Psoas muscle (tissue), 8 donors: ENCODE measurements around the gene OR2AP1. TPM values are rescaled to one million over a fixed set of nuclear protein-coding genes. Genes with fewer than 3 reads are reported as not detected.
"Not testable (repeated sequence)": the region's sequence is repeated elsewhere in the genome, so short reads cannot be mapped to it uniquely, and the experiment has no call there.

Experiments used
- ATAC-seq, 4 donors: fragments of 200-7000 bp; cut with Tn5 transposase; one replicate each; pipeline ENCODE4 v1.9.1; 2020; ENCODE audit warnings: moderate library complexity in 3 of 4, mild to moderate bottlenecking in 2 of 4
- DNase-seq, 2 donors: peaks; one replicate each; pipeline ENCODE4 v3.0.0-alpha.2; 2020
- H3K27ac ChIP-seq: fragments of 200-600 bp; one replicate; pipeline ENCODE4 v1.8.0; 2022
- H3K27me3 ChIP-seq, 3 donors: fragments of 200-600 bp in 1 of 3; one replicate each; pipeline versions ENCODE4 v1.6.1 to v1.8.0; 2013 to 2022; ENCODE audit warnings: low read length in 2 of 3, mild to moderate bottlenecking in 2 of 3, moderate library complexity in 1 of 3; ENCODE audit not compliant: insufficient read depth in 3 of 3
- H3K36me3 ChIP-seq, 2 donors: fragments of 200-600 bp in 1 of 2; one replicate each; pipeline versions ENCODE4 v1.6.1 to v1.8.0; 2013 to 2022; ENCODE audit warnings: low read depth in 1 of 2, mild to moderate bottlenecking in 1 of 2, moderate library complexity in 1 of 2; ENCODE audit not compliant: insufficient read depth in 1 of 2
- H3K4me1 ChIP-seq: fragments of 200-600 bp; one replicate; pipeline ENCODE4 v1.8.0; 2022
- H3K4me3 ChIP-seq: fragments of 200-600 bp; one replicate; pipeline ENCODE4 v1.8.0; 2022; ENCODE audit warnings: mild to moderate bottlenecking
- H3K9me3 ChIP-seq: fragments of 200-600 bp; one replicate; pipeline ENCODE4 v1.8.0; 2022
- WGBS, 3 donors: extraction: QIAGEN DNeasy Blood & Tissue Kit; methylation state at CpG; one replicate each; pipeline versions ENCODE4 v1.1.6 to v1.1.7; 2013; 5-methylcytosine and 5-hydroxymethylcytosine counted together
- intact Hi-C, 2 donors: fragments of 100-400 bp; cut with DNase I; formaldehyde crosslinking; loops; one replicate each; pipeline versions ENCODE4 v1.11.0 to v1.14.2; 2022
- polyA plus RNA-seq, 3 donors: library from polyadenylated mRNA; stranded (reverse); fragments of 200-250 nt; gene quantifications; one replicate each; pipeline ENCODE4 v1.2.3, GENCODE V29; 2013
- total RNA-seq, 4 donors: library from RNA; stranded (reverse); fragmentation: NEBNext Ultra II Directional in 2 of 4; extraction: Animal tissue kit (Norgen Biotek cat#: 25700) in 2 of 4; gene quantifications; one replicate each; pipeline versions ENCODE4 v1.2.1 to v1.2.4, GENCODE V29; 2021 to 2023
- TF ChIP-seq, protein P1 (sequence below): fragments of 200-600 bp; IDR thresholded peaks from one replicate; pipeline ENCODE4 v1.8.0; 2022; ENCODE audit warnings: antibody characterized with exemption
- donor health status: healthy with polysubstance abuse.
- donor health status: DM: no; HTN: no; CAD: no; lungs with moderate emphysema.
- donor health status: Bipolar disorder and iron deficiency.
- donor health status: healthy.
- donor health status: DM: yes; HTN: yes; CAD: no.
- donor health status: DM: no; HTN: no; CAD: no.
- donor health status: DM: no; HTN: no; CAD: no.
- donor health status: DM: yes; HTN: yes; CAD: no.

The OR2AP1 gene
- total and polyA plus RNA-seq, 7 donors = not detected

DNA sequence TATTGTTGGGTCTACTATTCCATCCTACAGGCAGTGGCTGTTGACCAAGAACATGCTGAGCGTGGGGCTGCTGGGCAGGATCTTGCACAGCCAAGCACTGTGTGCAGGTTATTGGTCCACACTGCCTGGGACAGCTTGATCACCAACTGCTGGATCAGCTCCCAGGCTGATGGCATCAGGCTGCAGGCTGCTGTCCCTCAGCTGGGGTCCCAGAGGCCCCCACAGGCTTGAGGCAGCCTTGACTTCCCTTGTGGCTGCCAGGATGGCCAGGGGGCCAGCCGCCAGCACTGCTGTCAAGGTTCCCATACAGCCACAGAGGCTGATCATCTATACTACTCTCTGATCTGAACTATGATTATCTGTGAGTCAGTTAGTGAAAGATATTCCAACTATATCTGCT lies 9.8 kb downstream of the OR2AP1 start:
- 85 to 97% (median 95%) methylated on average over 2 of the region's 2 CpGs for WGBS, 3 donors
- Histone ChIP-seq H3K36me3 (no peaks in the 10 kb centered on the region), H3K4me3 (no peak overlapping the region), H3K9me3 (peaks cover 3% of the 10 kb centered on the region), H3K4me1 (no peaks in the 10 kb centered on the region), H3K27ac (no peak overlapping the region), H3K27me3 (no peaks in the 10 kb centered on the region)
- intact Hi-C loops = no loop called here
- TF ChIP-seq, protein P1, sequence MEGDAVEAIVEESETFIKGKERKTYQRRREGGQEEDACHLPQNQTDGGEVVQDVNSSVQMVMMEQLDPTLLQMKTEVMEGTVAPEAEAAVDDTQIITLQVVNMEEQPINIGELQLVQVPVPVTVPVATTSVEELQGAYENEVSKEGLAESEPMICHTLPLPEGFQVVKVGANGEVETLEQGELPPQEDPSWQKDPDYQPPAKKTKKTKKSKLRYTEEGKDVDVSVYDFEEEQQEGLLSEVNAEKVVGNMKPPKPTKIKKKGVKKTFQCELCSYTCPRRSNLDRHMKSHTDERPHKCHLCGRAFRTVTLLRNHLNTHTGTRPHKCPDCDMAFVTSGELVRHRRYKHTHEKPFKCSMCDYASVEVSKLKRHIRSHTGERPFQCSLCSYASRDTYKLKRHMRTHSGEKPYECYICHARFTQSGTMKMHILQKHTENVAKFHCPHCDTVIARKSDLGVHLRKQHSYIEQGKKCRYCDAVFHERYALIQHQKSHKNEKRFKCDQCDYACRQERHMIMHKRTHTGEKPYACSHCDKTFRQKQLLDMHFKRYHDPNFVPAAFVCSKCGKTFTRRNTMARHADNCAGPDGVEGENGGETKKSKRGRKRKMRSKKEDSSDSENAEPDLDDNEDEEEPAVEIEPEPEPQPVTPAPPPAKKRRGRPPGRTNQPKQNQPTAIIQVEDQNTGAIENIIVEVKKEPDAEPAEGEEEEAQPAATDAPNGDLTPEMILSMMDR = no peak
- ATAC-seq (no peak), DNase-seq (no peak)

DNA sequence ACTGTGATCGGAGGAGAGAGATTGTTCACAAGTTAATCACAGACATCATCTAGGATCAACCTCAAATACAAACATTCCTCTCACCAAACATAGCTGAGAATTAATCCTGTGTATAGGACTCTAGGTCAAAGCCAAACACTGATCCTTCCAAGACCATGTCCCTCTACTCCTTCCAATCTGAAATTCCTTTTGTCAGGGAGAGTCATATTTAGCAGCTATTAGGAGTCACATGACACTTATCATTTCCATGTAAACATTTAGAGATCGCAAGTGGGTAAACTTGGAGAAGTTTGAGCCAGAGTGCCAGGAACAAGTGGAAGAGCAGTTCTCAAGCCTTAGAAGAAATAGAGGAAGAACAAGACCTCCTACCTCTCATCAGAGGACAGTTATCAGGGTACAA lies 13.5 kb downstream of the OR2AP1 start:
- Histone ChIP-seq H3K4me3 (no peak overlapping the region), H3K27me3 (no peaks in the 10 kb centered on the region), H3K9me3 (peaks cover 3% of the 10 kb centered on the region), H3K36me3 (no peaks in the 10 kb centered on the region), H3K4me1 (no peaks in the 10 kb centered on the region), H3K27ac (no peak overlapping the region)
- TF ChIP-seq, protein P1 = no peak
- DNase-seq (no peak), ATAC-seq (no peak)
- 80 to 92% (median 82%) methylated on average over 2 of the region's 2 CpGs for WGBS, 3 donors
- intact Hi-C loops = no loop called here

DNA sequence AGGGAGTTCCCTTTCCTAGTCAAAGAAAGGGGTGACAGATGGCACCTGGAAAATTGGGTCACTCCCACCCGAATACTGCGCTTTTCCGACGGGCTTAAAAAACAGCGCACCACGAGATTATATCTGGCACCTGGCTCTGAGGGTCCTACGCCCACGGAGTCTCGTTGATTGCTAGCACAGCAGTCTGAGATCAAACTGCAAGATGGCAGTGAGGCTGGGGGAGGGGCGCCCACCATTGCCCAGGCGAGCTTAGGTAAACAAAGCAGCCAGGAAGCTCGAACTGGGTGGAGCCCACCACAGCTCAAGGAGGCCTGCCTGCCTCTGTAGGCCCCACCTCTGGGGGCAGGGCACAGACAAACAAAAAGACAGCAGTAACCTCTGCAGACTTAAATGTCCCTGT lies 17.9 kb downstream of the OR2AP1 start:
- intact Hi-C loops, ATAC-seq, H3K27ac ChIP-seq, DNase-seq, H3K36me3 ChIP-seq, H3K4me1 ChIP-seq, H3K9me3 ChIP-seq, H3K27me3 ChIP-seq, H3K4me3 ChIP-seq: not testable (repeated sequence)
- 56 to 71% (median 70%) methylated on average over 12 of the region's 12 CpGs for WGBS, 3 donors

DNA sequence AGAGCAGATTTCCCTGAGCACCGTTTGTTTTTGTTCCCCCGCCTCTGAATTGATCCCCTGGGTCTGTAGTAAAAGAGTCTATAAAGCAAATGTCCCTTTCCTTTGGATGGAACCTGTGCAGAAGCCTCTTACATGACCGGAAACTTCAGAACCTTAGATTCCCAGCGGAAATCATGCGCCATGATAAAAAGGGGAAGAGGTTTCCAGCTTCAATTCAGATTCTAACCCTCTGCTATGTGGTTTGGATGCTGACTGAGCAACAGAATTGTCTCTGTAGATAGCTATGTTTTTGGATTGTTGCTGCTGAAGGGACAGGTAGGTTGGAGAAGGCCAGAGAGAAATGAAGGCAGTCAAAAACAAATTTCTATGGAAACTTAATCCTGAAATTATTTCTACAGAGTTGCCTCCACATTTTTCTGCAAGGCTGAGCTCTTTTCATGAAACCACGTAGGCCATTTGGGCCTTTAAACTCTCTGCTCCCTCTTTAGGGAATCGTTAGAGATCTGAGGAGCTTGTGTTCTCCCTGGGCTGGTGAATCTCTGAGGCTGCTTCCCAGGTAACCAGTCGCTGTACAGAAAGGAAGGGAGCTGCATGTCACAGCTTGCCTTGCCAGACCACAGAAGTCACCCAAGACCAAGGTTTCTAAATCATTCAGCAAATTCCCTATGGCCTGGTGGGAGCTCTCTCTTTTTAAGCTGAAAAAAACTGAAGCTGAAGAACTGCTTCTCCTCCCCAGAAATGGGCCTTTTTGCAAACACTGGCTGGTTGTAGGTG lies 35.7 kb downstream of the OR2AP1 start:
- WGBS, 3 donors = 44 to 45% (median 44%) methylated on average over 8 of the region's 8 CpGs
- ATAC-seq (no peak), DNase-seq (no peak)
- no peak overlapping the region for H3K4me3 ChIP-seq
- no peaks in the 10 kb centered on the region for H3K4me1 ChIP-seq
- H3K27ac ChIP-seq = no peak overlapping the region
- H3K9me3 ChIP-seq = no peaks in the 10 kb centered on the region
- H3K36me3 ChIP-seq = no peaks in the 10 kb centered on the region
- intact Hi-C loops = no loop called here
- TF ChIP-seq, protein P1 = no peak
- H3K27me3 ChIP-seq = no peaks in the 10 kb centered on the region

DNA sequence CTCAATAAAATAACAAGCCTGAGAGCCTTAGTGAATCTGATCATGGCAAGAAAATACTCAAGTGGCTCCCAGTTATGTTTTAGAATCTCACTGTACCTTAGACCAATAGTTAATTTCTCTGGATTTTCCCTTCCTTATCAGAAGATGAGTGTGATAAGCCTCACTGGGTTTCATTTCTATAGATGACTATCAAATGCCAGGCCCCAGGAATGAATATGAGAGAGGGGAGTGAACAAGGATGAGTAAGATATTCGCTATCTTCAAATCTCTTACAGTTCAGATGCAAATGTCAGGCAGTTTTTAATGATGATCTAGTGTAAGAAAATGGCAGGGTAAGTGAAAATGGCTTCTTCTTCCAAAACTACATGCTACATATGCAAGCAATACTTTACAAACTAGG lies 38.3 kb downstream of the OR2AP1 start:
- Histone ChIP-seq H3K9me3 (peaks cover 11% of the 10 kb centered on the region), H3K4me1 (no peaks in the 10 kb centered on the region), H3K27ac (no peak overlapping the region), H3K27me3 (no peaks in the 10 kb centered on the region), H3K36me3 (no peaks in the 10 kb centered on the region), H3K4me3 (no peak overlapping the region)
- TF ChIP-seq, protein P1 = no peak
- intact Hi-C loops = no loop called here
- no peak for DNase-seq
- ATAC-seq = no peak
- 81 to 97% (median 92%) methylated on average over 1 of the region's 1 CpG for WGBS, 3 donors
